SK-N-SH (cell line): Measurements from ENCODE around the gene RTN4.

Experiments
- ELF1 ChIP-seq: IDR thresholded peaks from 2 replicates; pipeline ENCODE4 v1.4.0; 2012
- TF ChIP-seq, protein P1 (sequence below): fragments of 200-600 bp; sonication (generic); IDR thresholded peaks from 2 replicates; pipeline ENCODE4 v1.6.1; 2017; ENCODE audit warnings: antibody characterized with exemption, mild to moderate bottlenecking, moderate library complexity

DNA sequence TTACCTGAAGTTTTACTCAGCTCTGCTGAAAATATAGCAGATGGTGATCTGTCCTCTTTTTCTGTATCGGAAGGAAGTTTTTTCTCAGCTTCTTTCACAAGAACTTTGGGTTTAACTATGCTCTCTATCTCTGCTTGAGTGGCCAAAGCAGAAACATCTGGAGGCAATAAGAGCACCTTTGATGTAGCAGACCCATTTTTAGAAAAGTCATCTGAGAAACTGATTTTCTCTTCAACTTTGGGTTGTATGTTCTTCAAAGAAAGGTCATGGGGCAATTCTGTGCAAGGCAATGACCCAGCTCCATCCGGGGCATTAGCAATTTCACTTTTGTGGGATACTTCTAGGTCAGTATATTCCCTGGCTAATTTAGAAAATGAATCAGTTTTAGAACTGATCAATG is 25.2 kb downstream of the RTN4 start:
- TF ChIP-seq, protein P1, sequence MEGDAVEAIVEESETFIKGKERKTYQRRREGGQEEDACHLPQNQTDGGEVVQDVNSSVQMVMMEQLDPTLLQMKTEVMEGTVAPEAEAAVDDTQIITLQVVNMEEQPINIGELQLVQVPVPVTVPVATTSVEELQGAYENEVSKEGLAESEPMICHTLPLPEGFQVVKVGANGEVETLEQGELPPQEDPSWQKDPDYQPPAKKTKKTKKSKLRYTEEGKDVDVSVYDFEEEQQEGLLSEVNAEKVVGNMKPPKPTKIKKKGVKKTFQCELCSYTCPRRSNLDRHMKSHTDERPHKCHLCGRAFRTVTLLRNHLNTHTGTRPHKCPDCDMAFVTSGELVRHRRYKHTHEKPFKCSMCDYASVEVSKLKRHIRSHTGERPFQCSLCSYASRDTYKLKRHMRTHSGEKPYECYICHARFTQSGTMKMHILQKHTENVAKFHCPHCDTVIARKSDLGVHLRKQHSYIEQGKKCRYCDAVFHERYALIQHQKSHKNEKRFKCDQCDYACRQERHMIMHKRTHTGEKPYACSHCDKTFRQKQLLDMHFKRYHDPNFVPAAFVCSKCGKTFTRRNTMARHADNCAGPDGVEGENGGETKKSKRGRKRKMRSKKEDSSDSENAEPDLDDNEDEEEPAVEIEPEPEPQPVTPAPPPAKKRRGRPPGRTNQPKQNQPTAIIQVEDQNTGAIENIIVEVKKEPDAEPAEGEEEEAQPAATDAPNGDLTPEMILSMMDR: no peak
- no peak for TF ChIP-seq ELF1
